Effector CD4-positive, alpha-beta T cell (primary cell): ENCODE data around the gene WDR5B.
"Not testable (repeated sequence)": the region's sequence is repeated elsewhere in the genome, so short reads cannot be mapped to it uniquely, and the experiment has no call there.

Source experiments
- DNase-seq: peaks from one replicate; pipeline ENCODE4 v3.0.0-alpha.2; 2020
- total RNA-seq: gene quantifications from one replicate; lab custom pipeline; 2026; lab: John Stamatoyannopoulos, UW

WDR5B gene
- total RNA-seq: 12.8 reads per million, percentile 37 among the genes with 10 or more reads in this experiment

DNA sequence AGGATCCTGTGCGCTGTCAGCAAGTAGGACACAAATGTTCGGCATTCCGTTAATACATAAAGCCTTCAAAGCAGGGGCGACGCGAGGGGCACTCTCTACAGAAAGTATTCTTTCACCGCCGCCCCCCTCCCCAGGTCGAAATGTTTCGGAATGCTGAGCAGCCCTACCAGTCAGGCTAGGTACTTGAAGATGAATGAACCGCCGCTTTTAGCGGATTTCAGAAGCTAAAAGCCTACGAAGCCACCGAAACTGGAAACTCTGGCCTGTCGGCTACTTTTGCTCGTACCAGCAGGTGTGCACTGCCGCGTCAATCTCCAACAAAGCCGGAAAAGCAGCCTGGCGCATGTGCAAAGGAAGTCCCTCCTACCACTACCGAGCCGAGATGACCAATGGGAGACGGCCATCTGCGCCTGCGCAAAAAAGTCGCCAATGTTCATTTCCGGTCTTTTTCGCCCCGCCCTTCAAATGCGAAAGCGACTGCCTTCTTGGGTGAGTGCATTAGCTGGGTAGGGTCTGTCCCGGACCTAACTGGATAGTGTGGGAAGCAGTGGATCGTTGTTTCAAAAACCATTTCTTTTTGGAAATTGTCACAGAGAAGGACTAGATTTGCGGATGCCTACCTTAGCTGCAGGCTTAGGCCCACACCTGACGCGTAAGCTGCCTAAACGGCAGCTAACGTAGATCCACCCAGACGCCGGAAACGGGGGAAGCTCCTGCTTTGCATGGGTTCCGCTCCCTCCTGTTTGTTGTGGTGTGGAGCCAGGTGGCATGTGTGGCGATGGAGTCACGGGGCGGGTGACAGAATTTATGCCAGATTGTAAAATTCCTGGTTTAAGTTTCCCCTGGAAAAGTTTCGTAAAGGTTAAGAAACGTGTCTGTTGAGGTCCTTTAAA lies at the start of gene WDR5B:
TSS of gene WDR5B (minus strand) at position 301 of the 893 bp plus-strand sequence. CDS start 534 bp downstream, outside the sequence.
- DNase-seq: peak; percentile 98

DNA sequence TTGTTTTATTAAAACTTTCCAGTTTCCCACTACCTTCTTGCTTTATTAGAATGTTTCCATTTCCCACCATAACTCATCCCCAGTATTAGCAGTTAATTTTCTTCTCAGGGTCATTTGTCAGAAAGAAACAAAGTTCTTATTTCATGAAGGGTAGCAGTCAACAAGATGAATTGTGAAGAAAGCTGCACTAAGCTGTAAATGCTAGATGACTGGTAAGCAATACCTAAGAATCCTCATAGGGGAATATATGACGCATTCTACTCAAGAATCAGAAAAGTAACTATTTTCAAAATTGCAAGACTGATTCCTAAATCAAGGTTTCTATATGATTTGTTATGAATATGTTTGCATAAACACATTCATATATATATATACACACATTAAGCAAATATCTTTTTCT lies 48.8 kb upstream of the WDR5B start:
- DNase-seq: no peak

DNA sequence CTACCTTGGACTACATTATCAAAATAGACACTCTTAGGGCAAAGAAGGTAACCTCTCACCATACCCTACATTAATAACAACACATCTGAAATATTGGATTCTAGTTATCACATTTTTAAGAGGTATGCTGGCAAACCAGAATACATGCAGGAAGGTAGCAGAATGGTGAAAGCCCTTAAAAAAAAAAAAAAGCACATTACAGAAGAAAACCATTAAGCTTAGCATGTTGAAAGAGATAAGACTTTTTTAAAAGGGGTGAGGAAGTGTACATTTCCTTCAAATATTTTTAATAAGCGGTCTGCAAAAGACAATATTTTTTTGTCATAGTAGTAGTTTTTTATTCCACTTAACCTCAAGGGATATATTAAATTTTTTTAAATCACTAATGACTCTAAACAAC lies 46.5 kb upstream of the WDR5B start:
- DNase-seq: no peak

DNA sequence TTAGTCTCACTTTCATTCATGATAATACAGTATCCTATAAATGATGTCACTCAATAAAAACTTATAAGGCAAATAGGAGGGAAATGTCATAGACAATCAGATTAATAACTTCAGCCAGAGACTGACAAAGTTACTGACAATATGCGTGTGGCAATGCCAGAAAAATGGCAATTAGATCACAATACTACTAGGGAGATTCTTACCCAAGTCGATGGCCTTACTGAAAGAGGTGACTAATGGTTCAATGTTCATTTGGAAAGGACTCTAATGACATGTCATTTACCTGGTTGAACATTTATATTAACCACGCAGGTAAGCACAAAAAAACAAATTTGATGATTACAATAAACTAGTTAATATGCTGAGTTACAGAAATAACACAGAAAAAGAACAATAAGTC lies 45.9 kb upstream of the WDR5B start:
- DNase-seq: no peak

DNA sequence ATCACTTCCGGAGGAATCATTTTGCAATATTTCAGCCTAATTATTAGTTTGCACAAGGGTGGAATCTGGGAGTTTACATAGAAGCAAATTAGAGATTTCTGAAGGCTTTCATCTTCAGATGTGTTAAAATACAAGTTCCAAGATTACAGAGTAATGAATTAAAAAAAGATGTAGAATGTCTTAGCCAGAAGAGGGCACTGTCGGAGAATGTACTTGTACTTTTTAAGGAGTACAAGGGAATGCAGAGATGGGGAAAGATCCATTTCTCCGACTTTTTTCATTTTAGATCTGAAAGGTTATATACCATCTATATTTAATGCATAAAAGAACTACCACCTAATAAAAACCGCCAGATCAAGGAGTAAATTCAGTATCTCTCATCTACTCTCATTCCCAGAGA lies 43.1 kb upstream of the WDR5B start:
- DNase-seq: no peak

DNA sequence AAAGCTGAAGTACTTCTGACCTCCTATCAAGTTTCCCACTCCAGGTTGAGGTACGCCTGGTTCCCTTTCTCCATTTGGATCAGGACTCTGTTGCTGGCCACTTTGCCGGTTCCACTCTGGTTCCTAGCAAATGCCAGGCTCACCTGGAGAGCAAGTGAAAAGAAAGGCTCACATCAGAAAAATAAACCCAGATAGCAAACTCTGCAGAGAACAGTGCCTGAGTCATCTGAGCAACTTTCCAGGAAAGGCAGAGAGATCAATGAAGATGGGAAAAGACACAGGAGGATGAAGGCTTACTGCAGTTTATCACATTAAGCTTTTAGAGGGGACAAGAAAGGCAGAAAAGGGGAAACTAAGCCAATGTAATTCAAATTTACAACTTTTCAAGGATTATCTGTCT lies 41.8 kb upstream of the WDR5B start:
- no peak for DNase-seq

DNA sequence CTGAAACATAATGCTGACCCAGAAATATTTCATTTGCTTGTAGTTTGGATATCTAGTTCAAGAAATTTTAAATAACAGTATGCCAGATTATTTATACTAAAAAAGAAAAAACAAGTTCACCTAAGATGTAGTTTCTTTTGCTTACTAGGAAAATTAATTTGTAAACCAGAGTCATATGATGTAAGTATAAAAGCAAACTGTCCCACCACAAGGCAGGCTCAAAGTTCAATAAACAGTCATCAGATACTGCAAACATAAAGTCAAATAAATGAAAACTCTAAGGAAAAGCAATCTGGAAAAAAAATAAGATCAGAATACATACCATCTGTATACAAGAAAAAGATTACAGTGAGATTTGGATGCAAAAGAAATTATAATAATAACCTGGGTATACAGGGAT lies 40.2 kb upstream of the WDR5B start:
- no peak for DNase-seq

DNA sequence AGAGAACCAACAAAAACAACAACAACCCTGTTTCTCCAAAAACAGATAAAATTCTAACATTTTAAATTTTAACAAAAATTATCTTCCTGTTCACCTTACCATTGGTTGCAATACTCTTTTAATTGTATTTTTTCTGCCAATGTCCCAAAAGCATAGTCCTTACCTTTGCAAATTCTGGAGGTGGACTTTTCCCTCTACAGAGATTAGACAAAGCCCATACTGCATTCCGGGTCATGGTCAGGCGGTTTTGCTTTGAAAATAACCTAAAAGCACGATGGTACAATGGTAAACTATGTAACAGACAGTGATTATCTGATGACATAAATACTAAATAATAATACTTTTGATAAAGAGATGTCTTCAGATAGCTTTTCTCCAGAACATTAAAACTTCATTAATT lies 35.5 kb upstream of the WDR5B start:
- no peak for DNase-seq

DNA sequence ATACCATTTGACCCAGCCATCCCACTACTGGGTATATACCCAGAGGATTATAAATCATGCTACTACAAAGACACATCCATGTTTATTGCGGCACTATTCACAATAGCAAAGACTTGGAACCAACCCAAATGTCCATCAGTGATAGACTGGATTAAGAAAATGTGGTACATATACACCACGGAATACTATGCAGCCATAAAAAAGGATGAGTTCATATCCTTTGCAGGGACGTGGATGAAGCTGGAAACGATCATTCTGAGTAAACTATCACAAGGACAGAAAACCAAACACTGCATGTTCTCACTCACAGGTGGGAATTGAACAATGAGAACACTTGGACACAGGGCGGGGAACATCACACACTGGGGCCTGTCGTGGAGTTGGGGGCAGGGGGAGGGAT lies 32.4 kb upstream of the WDR5B start:
- DNase-seq: not testable (repeated sequence)

DNA sequence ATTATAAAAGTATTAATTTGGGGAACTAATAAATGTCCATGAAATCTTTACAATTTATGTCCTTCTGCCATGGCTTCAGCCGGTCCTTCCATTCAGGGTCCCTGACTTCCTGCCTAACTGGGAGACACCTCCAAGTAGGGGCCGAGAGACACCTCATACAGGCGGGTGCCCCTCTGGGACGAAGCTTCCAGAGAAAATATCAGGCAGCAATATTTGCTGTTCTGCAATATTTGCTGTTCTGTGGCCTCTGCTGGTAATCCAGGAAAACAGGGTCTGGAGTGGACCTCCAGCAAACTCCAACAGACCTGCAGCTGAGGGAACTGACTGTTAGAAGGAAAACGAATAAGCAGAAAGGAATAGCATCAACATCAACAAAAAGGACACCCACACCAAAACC lies 28.6 kb upstream of the WDR5B start:
- not testable (repeated sequence) for DNase-seq

DNA sequence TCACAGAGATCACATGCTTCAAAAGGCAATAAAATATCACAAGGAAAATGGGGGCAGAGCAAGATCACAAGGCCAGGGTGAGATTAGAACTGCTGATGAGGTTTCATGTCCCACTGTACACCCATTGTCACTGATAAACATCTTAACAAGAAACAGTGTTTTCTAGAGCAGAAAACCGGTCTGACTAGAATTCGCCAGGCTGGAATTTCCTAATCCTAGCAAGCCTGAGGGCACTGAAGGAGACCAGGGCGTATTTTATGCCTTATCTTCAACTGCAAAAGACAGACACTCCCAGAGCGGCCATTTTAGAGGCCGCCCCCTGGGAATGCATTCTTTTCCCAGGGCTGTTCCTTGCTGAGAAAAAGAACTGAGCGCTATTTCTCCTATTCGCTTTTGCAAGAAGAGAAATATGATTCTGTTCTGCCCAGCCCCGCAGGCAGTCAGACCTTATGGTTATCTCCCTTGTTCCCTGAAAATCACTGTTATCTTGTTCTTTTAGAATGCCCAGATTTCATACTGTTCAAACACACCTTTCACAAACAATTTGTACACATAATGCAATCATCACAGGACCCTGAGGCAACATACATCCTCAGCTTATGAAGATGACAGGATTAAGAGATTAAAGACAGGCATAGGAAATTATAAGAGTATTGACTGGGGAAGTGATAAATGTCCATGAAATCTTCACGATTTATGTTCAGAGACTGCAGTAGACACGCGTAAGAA lies 28.1 kb upstream of the WDR5B start:
- not testable (repeated sequence) for DNase-seq

DNA sequence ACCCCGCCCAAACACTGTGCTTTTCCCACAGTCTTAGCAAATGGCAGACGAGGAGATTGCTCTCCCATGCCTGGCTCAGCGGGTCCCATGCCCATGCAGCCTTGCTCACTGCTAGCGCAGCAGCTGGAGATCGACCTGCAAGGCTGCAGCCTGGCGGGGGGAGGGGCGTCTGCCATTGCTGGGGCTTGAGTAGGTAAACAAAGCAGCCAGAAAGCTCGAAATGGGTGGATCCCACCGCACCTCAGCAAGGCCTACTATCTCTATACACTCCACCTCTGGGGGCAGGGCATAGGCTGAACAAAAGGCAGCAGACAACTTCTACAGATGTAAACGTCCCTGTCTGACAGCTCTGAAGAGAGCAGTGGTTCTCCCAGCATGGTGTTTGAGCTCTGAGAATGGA lies 27.2 kb upstream of the WDR5B start:
- DNase-seq: no peak

DNA sequence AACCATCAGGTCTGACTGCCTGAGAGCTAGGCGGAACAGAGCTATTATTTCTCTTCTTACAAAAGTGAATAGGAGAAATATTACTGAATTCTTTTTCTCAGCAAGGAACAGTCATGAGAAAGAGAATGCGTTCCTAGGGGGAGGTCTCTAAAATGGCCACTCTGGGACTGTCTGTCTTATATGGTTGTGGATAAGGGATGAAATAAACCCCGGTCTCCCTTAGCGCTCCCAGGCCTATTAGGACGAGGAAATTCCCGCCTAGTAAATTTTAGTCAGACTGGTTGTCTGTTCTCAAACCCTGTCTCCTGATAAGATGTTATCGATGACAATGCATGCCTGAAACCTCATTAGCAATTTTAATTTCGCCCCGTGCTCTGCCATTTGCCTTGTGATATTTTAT lies 20.1 kb upstream of the WDR5B start:
- no peak for DNase-seq

DNA sequence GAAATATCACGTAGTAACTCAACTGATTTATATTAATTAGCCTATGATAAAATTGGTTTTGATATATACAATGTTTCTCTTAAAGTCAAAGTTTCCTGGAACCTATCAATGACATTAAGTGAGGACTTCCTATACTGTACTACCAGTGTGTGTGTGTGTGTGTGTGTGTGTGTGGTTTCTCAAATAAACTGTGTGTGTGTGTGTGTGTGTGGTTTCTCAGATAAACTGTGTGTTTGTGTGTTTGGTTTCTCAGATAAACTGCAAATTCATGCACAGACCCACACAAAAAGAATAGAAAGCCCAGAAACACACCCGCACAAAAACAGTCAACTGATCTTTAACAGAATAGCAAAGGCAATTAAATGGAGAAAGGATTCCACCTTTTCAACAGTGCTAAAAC lies 14.5 kb upstream of the WDR5B start:
- DNase-seq: no peak

DNA sequence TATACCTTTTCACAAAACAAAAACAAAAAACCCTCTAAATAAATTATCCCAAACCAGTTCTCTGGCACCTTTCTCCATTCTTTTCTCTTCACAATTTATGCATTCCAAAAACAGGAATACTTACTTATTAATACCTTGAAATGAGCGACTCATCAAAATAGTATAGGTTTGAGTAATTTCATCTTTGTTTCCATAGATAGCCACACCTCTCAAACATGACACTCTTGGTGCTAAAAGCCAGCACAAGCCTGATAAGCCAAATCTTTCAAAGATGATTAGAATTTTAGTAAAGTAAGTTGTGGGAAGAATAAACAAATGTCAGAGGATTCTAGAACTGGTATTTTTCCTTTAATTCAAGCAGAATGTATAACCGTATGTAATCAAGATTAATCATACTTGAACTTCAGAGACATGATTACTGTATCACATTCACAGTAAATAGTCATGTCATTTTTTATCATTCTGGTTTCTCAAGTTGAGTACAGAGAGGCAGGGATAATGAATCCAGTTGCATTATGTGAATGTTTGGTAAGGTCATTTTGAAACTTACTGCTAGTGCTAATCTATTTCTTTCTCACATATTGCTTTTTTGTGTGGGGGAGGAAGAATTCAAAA lies 12.1 kb upstream of the WDR5B start:
- DNase-seq: no peak

DNA sequence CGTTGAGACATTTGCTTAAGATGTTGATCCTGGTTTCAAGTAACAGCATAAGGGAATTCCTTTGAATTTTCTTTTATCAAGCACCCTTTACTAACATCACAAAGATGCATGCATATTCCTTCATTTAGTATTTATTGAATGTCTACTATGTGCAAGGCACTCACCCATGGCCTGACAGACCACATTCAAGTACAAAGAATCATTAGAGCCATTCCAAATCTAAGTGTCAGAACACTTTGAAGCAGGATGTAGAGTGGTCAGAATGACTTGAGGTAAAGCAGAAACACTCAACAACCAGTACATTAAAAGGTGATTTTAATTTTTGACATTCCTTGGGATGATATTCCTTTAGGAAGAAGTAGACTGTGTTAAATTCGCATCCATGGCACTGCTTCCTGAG lies 6.0 kb upstream of the WDR5B start:
- DNase-seq: no peak

DNA sequence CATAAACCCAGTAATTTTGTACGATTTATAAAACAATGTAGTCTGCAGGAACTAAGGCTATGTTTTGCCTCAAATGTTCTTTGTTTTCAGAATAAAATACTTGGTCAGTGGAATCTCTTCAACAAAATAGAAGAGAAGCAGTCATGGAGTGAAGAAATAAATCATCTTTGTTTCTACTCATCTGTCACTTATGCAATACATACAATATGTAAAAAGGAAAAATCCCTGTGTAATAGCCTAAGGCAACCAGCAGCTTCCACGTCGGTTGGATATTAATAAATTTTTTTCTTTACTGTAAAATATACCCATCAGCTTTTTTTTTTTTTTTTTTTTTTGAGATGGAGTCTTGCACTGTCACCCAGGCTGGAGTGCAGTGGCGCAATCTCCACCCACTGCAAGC lies 5.2 kb upstream of the WDR5B start:
- DNase-seq: no peak

DNA sequence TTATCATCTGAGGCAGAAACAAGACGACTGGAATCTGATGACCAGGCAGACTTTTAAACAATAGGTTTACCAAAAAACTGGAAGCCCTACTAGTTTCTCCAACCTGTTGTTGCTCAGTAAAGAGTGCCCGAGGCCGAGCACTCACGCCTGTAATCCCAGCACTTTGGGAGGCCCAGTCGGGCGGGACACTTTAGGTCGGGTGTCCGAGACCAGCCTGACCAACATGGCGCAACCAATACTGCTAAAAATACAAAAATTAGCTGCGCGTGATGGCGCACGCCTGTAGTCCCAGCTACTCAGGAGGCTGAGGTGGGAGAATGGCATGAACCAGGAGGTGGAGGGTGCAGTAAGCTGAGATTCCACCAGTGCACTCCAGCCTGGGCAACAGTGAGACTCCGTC lies 1.1 kb upstream of the WDR5B start:
- no peak for DNase-seq

DNA sequence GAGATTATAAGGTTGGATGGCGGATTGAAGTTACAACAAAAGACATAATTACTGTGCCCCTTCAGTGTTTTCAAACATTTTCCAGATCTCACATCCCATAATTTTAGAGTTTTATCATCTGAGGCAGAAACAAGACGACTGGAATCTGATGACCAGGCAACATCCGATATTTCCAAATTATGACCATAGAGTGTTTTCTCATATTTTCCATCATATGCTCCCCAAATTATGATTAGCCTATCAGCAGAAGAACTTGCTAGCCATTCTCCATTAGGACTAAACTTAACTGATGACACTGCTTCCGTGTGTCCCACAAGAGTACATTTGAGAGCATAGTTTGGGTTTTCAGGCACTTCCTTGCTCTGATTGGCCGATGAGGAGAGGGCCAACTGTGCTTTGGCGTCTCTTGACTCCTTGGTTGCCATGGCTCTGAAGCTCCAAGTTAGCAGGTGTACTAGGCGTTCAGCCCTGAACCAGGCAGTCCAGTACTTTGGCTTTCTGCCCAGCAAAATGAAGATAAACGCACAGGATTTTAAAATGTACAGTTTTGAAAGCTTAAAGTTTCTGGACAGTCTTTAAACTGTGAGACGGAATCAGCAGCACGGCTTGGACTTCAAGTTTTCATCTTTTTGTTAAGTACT lies 638 bp downstream of the WDR5B start:
- DNase-seq: peak; percentile 30

DNA sequence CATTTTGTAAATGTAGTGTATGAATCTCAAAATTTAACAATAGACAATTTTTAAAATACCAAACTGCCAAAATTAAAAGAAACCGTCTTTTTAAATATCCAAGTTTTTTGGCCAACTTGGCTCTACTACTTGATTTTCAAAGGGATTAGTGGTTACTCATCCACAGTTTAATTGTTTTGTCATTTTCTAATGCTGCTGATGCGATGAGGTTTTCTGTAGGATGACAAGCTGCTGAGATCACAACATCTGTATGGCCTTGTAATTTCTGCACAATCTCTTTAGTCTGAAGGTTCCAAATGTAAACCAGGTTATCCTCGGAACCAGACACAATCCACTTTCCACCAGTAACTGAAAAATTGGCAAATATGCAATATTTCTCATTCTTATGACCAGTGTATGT lies 1.5 kb downstream of the WDR5B start:
- DNase-seq: no peak

DNA sequence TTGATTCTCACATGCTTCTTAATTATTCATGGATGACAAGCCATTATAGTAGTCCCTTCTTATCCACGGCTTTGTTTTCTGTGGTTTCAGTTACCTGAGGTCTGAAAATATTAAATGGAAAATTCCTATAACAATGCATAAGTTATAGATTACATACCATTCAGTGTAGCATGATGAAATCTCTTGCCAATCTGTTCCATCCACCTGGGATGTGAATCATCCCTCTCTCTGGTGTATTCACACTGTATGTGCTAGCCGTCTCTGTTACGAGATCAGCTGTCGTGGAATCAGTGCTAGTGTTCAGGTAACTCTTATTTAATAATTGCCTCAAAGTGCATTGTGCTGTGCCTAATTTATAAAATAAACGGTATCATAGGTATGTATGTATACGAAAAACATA lies 5.2 kb downstream of the WDR5B start:
- DNase-seq: no peak

DNA sequence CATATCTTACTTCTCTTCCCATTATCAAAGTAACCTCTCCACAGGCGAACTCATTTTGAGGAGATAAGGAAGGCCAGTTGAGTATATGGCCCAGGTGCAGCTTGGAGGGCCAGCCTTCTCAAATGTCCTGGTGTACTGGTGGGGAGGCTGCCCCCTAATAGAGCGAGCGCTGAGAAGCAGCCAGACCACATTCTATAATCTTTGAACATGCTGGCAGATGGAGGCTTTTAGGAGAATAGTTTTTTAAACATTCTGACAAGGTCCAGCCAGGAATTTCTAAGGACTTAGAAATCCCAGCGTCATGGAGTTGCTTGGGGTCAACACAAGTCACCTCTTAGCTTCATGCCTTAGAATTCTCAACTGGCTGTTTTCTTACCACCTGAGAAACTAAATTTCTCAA lies 5.8 kb downstream of the WDR5B start:
- no peak for DNase-seq

DNA sequence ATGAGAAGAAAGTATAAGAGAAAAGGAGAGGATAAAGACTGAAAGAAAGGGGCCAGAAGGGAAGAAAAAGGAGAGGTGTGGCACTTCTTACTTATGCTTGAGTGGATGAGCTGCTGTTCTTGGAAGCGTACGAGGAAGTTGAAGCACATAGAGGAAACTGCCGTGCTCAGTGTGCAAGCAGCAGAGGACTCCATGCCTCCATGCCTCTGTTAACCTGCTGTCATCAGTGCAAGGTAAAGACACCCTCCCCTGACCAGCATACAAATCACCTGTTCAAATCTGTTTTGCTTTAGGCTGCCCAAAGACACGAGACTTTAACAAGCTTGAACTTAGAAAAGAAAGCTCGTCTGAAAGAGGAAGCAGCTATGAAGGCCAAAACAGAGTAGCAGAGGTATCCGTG lies 6.4 kb downstream of the WDR5B start:
- no peak for DNase-seq
